Neutrophil (primary cell): ENCODE results near the gene AHCYL1.

Source experiments
- H3K27ac ChIP-seq: fragments of 200-600 bp; sonication (generic); 2 replicates; pipeline ENCODE4 v1.5.1; 2016; ENCODE audit warnings: mild to moderate bottlenecking, moderate library complexity
- H3K27me3 ChIP-seq: fragments of 200-600 bp; sonication (generic); 2 replicates; pipeline ENCODE4 v1.6.0; 2016; ENCODE audit warnings: mild to moderate bottlenecking
- H3K36me3 ChIP-seq: fragments of 200-600 bp; sonication (generic); 2 replicates; pipeline ENCODE4 v1.5.1; 2017
- H3K4me1 ChIP-seq, 2 experiments: fragments of 200-600 bp in 1 of 2; sonication (generic) in 1 of 2; 1 replicate in 1 of 2; 2 replicates in 1 of 2; pipeline versions ENCODE4 v1.5.1 to v1.6.1; 2013 to 2016; ENCODE audit warnings: low read depth in 1 of 2, low read length in 1 of 2, mild to moderate bottlenecking in 1 of 2, moderate library complexity in 1 of 2; ENCODE audit not compliant: control insufficient read depth in 1 of 2, insufficient read depth in 1 of 2
- H3K4me3 ChIP-seq, 2 experiments: fragments of 200-600 bp in 1 of 2; sonication (generic) in 1 of 2; 1 replicate in 1 of 2; 2 replicates in 1 of 2; pipeline ENCODE4 v1.5.1; 2013 to 2016; ENCODE audit warnings: low read depth in 1 of 2, low read length in 1 of 2, mild to moderate bottlenecking in 1 of 2, moderate library complexity in 1 of 2
- H3K9me3 ChIP-seq: fragments of 200-600 bp; sonication (generic); 2 replicates; pipeline ENCODE4 v1.5.1; 2016
- TF ChIP-seq, protein P1 (sequence below): fragments of 200-600 bp; sonication (generic); IDR thresholded peaks from 2 replicates; pipeline ENCODE4 v1.5.1; 2016; ENCODE audit warnings: antibody characterized with exemption

The AHCYL1 gene

GRCh38 chr1:110057963-110058518, 73.5 kb downstream of the AHCYL1 start:
- H3K4me1 ChIP-seq: no peaks in the 10 kb centered on the region
- peaks cover 78% of the 10 kb centered on the region for H3K36me3 ChIP-seq
- H3K9me3 ChIP-seq: no peaks in the 10 kb centered on the region
- H3K4me3 ChIP-seq: no peak overlapping the region
- H3K27me3 ChIP-seq: no peaks in the 10 kb centered on the region
- no peak overlapping the region for H3K27ac ChIP-seq
- TF ChIP-seq, protein P1, sequence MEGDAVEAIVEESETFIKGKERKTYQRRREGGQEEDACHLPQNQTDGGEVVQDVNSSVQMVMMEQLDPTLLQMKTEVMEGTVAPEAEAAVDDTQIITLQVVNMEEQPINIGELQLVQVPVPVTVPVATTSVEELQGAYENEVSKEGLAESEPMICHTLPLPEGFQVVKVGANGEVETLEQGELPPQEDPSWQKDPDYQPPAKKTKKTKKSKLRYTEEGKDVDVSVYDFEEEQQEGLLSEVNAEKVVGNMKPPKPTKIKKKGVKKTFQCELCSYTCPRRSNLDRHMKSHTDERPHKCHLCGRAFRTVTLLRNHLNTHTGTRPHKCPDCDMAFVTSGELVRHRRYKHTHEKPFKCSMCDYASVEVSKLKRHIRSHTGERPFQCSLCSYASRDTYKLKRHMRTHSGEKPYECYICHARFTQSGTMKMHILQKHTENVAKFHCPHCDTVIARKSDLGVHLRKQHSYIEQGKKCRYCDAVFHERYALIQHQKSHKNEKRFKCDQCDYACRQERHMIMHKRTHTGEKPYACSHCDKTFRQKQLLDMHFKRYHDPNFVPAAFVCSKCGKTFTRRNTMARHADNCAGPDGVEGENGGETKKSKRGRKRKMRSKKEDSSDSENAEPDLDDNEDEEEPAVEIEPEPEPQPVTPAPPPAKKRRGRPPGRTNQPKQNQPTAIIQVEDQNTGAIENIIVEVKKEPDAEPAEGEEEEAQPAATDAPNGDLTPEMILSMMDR: no peak

DNA sequence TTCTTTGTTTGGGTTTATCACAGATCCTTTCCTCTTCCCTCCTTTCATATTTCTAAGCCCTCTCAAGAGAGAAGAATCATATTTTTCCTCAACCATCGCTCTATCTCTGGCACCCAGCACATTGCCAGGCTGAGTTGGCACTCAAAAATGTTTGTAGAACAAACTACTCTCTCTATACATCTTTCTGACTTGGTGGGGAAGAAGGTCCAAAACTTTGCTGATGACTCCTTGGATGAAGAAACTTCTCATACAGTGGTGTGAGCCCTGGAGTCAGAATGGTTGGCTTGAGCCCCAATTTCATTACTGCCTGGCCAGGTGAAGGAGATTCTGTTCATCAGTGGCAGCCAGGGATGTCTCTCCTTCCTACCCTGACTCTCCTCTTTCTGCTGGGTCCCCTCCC, 74.0 kb downstream of the AHCYL1 start:
- Histone ChIP-seq H3K27ac (no peak overlapping the region), H3K4me1 (no peaks in the 10 kb centered on the region), H3K36me3 (peaks cover 72% of the 10 kb centered on the region), H3K9me3 (no peaks in the 10 kb centered on the region), H3K4me3 (no peak overlapping the region), H3K27me3 (no peaks in the 10 kb centered on the region)
- TF ChIP-seq, protein P1: no peak

DNA sequence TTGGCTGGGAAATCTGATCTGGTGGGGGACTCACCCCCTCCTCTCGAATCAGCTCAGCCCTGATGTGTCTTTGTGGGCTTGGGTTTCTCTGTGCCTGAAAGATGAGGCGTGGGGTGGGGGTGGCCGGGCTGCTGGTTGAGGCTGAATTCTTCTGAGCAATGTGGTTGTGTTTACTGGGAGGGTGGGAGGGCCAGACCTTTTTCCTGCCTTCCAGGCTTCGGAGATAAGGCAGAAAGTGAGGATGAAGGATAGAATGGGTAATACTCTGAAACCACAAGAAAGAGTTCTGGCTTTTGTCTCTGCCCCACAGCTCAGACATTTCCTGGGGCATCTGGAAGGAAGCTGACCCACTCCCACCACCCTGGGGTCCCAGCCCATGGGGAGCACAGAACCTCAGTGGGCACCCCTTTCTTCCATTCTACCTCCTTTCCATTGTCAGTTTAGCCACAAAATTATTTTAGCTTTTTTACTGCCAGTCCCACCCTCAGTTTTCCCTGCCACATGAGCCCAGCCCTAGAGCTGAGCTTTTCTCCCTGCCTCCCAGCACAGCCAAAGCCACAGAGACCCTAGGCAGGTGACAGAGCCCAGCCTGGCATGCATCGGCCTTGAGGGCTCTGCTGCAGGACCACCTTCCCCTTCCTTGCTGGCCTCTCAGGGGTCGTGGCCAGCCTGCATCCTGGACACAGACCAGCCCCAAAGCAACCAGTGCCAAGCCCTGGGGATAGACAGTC, 74.7 kb downstream of the AHCYL1 start:
- TF ChIP-seq, protein P1: no peak
- H3K4me1 ChIP-seq: no peaks in the 10 kb centered on the region
- peaks cover 65% of the 10 kb centered on the region for H3K36me3 ChIP-seq
- H3K9me3 ChIP-seq: no peaks in the 10 kb centered on the region
- H3K27ac ChIP-seq: no peak overlapping the region
- no peak overlapping the region for H3K4me3 ChIP-seq
- peaks cover 3% of the 10 kb centered on the region for H3K27me3 ChIP-seq

GRCh38 chr1:110060034-110060661, 75.6 kb downstream of the AHCYL1 start:
- H3K27ac ChIP-seq: no peak overlapping the region
- peaks cover 57% of the 10 kb centered on the region for H3K36me3 ChIP-seq
- H3K9me3 ChIP-seq: no peaks in the 10 kb centered on the region
- TF ChIP-seq, protein P1: peak; percentile 85
- peaks cover 12% of the 10 kb centered on the region for H3K27me3 ChIP-seq
- no peaks in the 10 kb centered on the region for H3K4me1 ChIP-seq
- H3K4me3 ChIP-seq: no peak overlapping the region

DNA sequence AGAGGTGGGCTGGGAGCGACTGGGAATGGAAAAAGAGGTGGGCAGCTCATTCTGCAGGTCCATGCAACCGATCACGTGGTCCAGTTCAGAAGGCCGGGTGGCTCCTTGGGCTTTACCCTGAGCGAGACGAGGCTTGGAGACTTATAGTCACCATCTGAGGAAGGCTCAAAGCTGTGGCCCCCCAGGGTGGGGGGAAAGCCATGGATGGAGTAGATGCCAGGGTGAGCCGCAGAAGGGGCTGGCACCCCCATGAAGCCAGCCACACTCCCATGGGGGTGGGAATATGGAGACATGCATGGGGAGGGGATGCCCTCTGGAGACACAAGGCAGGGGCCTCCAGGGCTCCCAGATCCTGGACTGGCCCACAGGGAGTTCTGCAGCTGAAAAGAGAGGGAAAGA, 76.1 kb downstream of the AHCYL1 start:
- peaks cover 17% of the 10 kb centered on the region for H3K27me3 ChIP-seq
- H3K36me3 ChIP-seq: peaks cover 52% of the 10 kb centered on the region
- H3K27ac ChIP-seq: no peak overlapping the region
- TF ChIP-seq, protein P1: no peak
- H3K9me3 ChIP-seq: no peaks in the 10 kb centered on the region
- H3K4me1 ChIP-seq: no peaks in the 10 kb centered on the region
- H3K4me3 ChIP-seq: no peak overlapping the region
